IPS DF 6.9 (cell line): ENCODE measurements around the gene FUT8.

Experiments
- DNase-seq: peaks from one replicate; pipeline ENCODE4 v3.0.0-alpha.2; 2013; ENCODE audit warnings: low read depth, low spot score
- H3K27ac ChIP-seq: one replicate; pipeline ENCODE4 v1.5.1; 2013; ENCODE audit warnings: low read length, control low read depth
- H3K27me3 ChIP-seq: 2 replicates; pipeline ENCODE4 v1.6.1; 2013; ENCODE audit warnings: mild to moderate bottlenecking, low read length; ENCODE audit not compliant: control insufficient read depth, insufficient read depth
- H3K36me3 ChIP-seq: 2 replicates; pipeline ENCODE4 v1.6.1; 2013; ENCODE audit warnings: low read length; ENCODE audit not compliant: control insufficient read depth, insufficient read depth
- H3K4me1 ChIP-seq: 2 replicates; pipeline ENCODE4 v1.6.1; 2013; ENCODE audit warnings: low read length; ENCODE audit not compliant: control insufficient read depth, insufficient read depth
- H3K4me3 ChIP-seq: 2 replicates; pipeline ENCODE4 v1.5.1; 2013; ENCODE audit warnings: mild to moderate bottlenecking, low read length
- H3K9me3 ChIP-seq: 2 replicates; pipeline ENCODE4 v1.6.1; 2013; ENCODE audit warnings: low read length, inconsistent platforms; ENCODE audit not compliant: control insufficient read depth, insufficient read depth
- WGBS: extraction: QIAGEN DNeasy Blood & Tissue Kit; methylation state at CpG from one replicate; pipeline ENCODE4 v1.1.7; 2013; ENCODE audit warnings: mixed read lengths, missing lambda C conversion rate; ENCODE audit not compliant: insufficient read length, insufficient coverage; 5-methylcytosine and 5-hydroxymethylcytosine counted together

FUT8 gene

DNA sequence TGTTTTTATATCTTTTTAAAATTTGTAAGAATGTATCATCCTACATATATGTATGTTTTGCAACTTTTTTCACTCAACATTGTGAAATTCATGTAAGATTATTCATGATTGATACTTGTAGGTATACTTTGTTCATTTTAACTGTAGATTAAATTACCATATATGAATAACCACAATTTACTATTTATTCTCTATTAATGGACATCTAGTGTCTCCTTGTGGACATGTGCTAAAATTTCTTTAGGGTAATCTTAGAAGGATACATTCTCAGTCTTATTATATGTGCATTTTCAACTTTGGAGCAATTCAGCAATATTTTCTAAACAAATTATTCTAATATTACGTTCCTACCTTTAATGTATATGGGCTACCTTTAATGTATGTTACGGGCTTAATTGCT is 192.4 kb downstream of the FUT8 start:
- Histone ChIP-seq H3K9me3 (no peaks in the 10 kb centered on the region), H3K4me1 (no peaks in the 10 kb centered on the region), H3K27me3 (no peaks in the 10 kb centered on the region), H3K36me3 (no peaks in the 10 kb centered on the region), H3K4me3 (no peak overlapping the region), H3K27ac (no peak overlapping the region)
- no peak for DNase-seq
- no CpG with 5 or more reads among the region's 2 CpGs for WGBS

GRCh38 chr14:65606460-65606859 is 193.9 kb downstream of the FUT8 start:
- no peaks in the 10 kb centered on the region for H3K27me3 ChIP-seq
- H3K36me3 ChIP-seq: no peaks in the 10 kb centered on the region
- H3K4me3 ChIP-seq: no peak overlapping the region
- no peak overlapping the region for H3K27ac ChIP-seq
- H3K9me3 ChIP-seq: no peaks in the 10 kb centered on the region
- DNase-seq: no peak
- no peaks in the 10 kb centered on the region for H3K4me1 ChIP-seq

DNA sequence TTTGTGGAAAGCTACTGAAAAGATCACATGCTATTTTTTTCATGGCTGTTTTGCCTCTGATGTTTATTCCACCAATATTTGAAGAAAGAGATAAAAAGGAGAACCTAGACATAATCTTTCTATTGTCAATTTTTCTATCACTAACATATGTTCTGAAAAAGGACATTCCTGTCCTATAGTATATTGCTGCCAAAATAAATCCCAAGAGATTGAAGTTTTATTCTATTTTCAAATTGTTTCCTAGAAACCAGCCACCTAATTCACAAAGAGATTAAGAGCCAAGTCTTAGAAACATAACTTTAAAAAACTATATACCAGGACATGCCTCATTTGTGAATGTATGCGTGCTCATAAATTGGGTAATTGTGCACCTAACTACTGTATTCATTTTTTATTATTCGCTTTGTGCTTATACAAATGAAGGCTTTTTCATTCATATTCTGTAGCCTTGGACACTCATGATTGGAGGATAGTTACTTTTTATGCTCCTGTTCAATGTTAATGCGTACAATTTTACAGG is 200.7 kb downstream of the FUT8 start:
- Histone ChIP-seq H3K27me3 (no peaks in the 10 kb centered on the region), H3K27ac (no peak overlapping the region), H3K9me3 (no peaks in the 10 kb centered on the region), H3K4me1 (no peaks in the 10 kb centered on the region), H3K4me3 (no peak overlapping the region), H3K36me3 (no peaks in the 10 kb centered on the region)
- WGBS: no CpG with 5 or more reads among the region's 3 CpGs
- no peak for DNase-seq

- no peak overlapping the region for H3K27ac ChIP-seq
- no peaks in the 10 kb centered on the region for H3K27me3 ChIP-seq
- no peaks in the 10 kb centered on the region for H3K36me3 ChIP-seq
- H3K4me1 ChIP-seq: no peaks in the 10 kb centered on the region
- no peak overlapping the region for H3K4me3 ChIP-seq
- no peaks in the 10 kb centered on the region for H3K9me3 ChIP-seq
- DNase-seq: no peak
- no CpG with 5 or more reads among the region's 3 CpGs for WGBS
Measured at GRCh38 chr14:65618996-65619395, 206.5 kb downstream of the FUT8 start.

GRCh38 chr14:65620195-65620594 is 207.7 kb downstream of the FUT8 start:
- no peak overlapping the region for H3K27ac ChIP-seq
- H3K9me3 ChIP-seq: no peaks in the 10 kb centered on the region
- no peaks in the 10 kb centered on the region for H3K36me3 ChIP-seq
- H3K4me3 ChIP-seq: no peak overlapping the region
- H3K27me3 ChIP-seq: no peaks in the 10 kb centered on the region
- no peaks in the 10 kb centered on the region for H3K4me1 ChIP-seq
- DNase-seq: no peak

GRCh38 chr14:65622703-65623102 is 210.2 kb downstream of the FUT8 start:
- Histone ChIP-seq H3K27ac (no peak overlapping the region), H3K9me3 (no peaks in the 10 kb centered on the region), H3K4me3 (no peak overlapping the region), H3K36me3 (no peaks in the 10 kb centered on the region), H3K4me1 (no peaks in the 10 kb centered on the region), H3K27me3 (no peaks in the 10 kb centered on the region)
- no peak for DNase-seq
- WGBS: no CpG with 5 or more reads among the region's 5 CpGs

DNA sequence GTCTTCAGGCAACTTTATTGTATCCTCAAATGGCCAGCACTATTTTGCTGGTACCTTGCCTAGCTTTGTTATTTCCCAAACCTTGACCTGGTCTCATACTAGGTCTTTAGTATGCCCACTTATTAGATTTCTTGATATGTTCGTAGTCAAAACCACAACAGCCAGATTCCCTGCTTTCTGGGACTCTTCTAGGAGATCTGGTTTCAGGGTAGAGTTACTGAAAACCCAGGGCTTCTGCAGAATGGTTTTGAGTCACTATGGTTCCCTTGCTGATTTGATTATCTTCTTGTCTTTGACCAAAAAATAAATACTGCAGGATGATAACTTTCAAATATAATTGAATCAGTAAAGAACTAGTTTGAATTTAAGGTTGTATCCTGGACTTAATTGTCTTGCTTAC is 211.2 kb downstream of the FUT8 start:
- Histone ChIP-seq H3K4me3 (no peak overlapping the region), H3K36me3 (no peaks in the 10 kb centered on the region), H3K27me3 (no peaks in the 10 kb centered on the region), H3K27ac (no peak overlapping the region), H3K4me1 (no peaks in the 10 kb centered on the region), H3K9me3 (no peaks in the 10 kb centered on the region)
- DNase-seq: no peak
- WGBS: no CpG with 5 or more reads among the region's 1 CpG

DNA sequence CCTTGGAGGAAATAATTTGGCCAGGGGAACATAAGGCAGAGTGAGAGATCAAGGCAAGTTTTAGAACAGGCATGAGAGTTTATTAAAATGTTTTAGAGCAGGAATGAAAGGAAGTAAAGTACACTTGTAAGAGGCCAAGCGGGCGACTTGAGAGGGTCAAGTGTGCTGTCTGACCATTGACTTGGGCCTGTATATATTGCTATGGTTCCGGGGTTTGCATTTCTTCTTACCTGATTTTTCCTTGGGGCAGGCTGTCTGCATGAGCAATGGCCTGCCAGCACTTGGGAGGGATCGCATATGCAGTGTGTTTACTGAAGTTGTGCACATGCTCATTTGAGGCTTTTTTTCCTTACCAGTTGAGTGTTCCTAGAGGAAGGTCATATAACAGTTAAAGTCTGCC is 214.8 kb downstream of the FUT8 start:
- Histone ChIP-seq H3K4me3 (no peak overlapping the region), H3K27ac (no peak overlapping the region), H3K9me3 (no peaks in the 10 kb centered on the region), H3K4me1 (no peaks in the 10 kb centered on the region), H3K36me3 (no peaks in the 10 kb centered on the region), H3K27me3 (no peaks in the 10 kb centered on the region)
- WGBS: no CpG with 5 or more reads among the region's 4 CpGs
- no peak for DNase-seq

DNA sequence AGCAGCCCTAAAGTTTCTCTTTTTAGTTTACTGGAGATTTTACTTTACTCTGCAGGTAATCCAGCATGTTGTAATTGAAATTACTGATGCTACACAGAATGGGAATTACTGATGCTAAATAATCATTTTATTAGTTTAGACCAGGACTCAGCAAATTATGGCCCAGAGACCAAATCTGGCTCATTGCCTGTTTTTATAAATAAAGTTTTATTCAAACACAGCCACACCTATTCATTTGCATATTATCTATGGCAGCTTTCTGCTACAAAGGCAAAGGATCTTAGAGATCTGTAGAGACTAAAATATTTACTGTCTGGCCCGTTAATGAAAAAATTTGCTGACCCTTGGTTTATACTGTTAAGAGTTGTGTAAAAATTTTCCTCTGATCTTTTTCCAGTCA is 216.1 kb downstream of the FUT8 start:
- Histone ChIP-seq H3K36me3 (no peaks in the 10 kb centered on the region), H3K27me3 (no peaks in the 10 kb centered on the region), H3K4me3 (no peak overlapping the region), H3K4me1 (no peaks in the 10 kb centered on the region), H3K9me3 (no peaks in the 10 kb centered on the region), H3K27ac (no peak overlapping the region)
- no peak for DNase-seq
- WGBS: no CpG with 5 or more reads among the region's 1 CpG

- DNase-seq: no peak
- H3K4me3 ChIP-seq: no peak overlapping the region
- H3K9me3 ChIP-seq: no peaks in the 10 kb centered on the region
- H3K27me3 ChIP-seq: no peaks in the 10 kb centered on the region
- no peak overlapping the region for H3K27ac ChIP-seq
- no peaks in the 10 kb centered on the region for H3K36me3 ChIP-seq
- no peaks in the 10 kb centered on the region for H3K4me1 ChIP-seq
- whole genome bisulfite sequencing: no CpG with 5 or more reads among the region's 1 CpG
Measured at GRCh38 chr14:65631040-65631439, 218.5 kb downstream of the FUT8 start.

DNA sequence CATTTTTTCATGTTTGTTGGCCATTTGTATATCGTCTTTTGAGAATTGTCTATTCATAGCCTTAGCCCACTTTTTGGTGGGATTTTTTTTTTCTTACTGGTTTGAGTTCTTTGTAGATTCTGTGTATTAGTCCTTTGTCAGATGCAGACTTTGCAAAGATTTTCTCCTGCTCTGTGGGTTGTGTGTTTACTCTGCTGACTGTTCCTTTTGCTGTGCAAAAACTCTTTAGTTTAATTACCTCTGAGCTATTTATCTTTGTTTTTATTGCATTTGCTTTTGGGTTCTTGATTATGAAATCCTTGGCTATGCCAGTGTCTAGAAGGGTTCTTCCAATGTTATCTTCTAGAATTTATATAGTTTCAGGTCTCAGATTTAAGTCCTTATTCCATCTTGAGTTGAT is 220.0 kb downstream of the FUT8 start:
- WGBS: no CpG with 5 or more reads among the region's 1 CpG
- H3K27me3 ChIP-seq: no peaks in the 10 kb centered on the region
- no peak for DNase-seq
- H3K36me3 ChIP-seq: no peaks in the 10 kb centered on the region
- no peak overlapping the region for H3K4me3 ChIP-seq
- H3K4me1 ChIP-seq: no peaks in the 10 kb centered on the region
- no peaks in the 10 kb centered on the region for H3K9me3 ChIP-seq
- no peak overlapping the region for H3K27ac ChIP-seq
